H1 (cell line): ENCODE measurements around the gene AP1M2. TPM values are rescaled to one million over a fixed set of nuclear protein-coding genes. Genes with fewer than 3 reads are reported as not detected.
"Not testable (repeated sequence)": the region's sequence is repeated elsewhere in the genome, so short reads cannot be mapped to it uniquely, and the experiment has no call there.

Experiments
- CTCF ChIA-PET: fragments of 300-600 bp; sonication (Branson Sonifier 250); formaldehyde crosslinking; loops from one replicate; lab custom pipeline; 2021; ENCODE audit not compliant: partially characterized antibody; lab: Charles Lee
- POLR2A ChIA-PET: fragments of 300-600 bp; sonication (Branson Sonifier 250); formaldehyde crosslinking; loops from one replicate; lab custom pipeline; 2021; ENCODE audit warnings: inconsistent platforms; ENCODE audit not compliant: partially characterized antibody; lab: Charles Lee
- DNase-seq, 2 experiments: peaks; one replicate each; pipeline versions ENCODE4 v3.0.0 to v3.0.0-alpha.2; 2010 to 2022; ENCODE audit warnings: low spot score in 2 of 2, low read depth in 1 of 2, mixed read lengths in 1 of 2
- FAIRE-seq: peaks from 2 replicates; lab custom pipeline; 2011; peaks lifted over from hg19 to GRCh38; lab: Jason Lieb, UNC
- H2AFZ ChIP-seq: 2 replicates; pipeline ENCODE4 v1.8.1; 2012; ENCODE audit warnings: low read length, inconsistent platforms
- H2AK5ac ChIP-seq: 2 replicates; pipeline ENCODE4 v1.6.1; 2013; ENCODE audit warnings: low read depth, low read length
- H2BK120ac ChIP-seq: replicated peaks from 2 replicates; pipeline ENCODE3; 2013; ENCODE audit warnings: low read depth, low read length, inconsistent platforms
- H2BK12ac ChIP-seq: 2 replicates; pipeline ENCODE4 v1.6.1; 2013; ENCODE audit warnings: low read depth, low read length
- H2BK15ac ChIP-seq: 2 replicates; pipeline ENCODE4 v1.6.1; 2013; ENCODE audit warnings: low read length
- H2BK20ac ChIP-seq: 2 replicates; pipeline ENCODE4 v1.6.1; 2013; ENCODE audit warnings: low read length
- H2BK5ac ChIP-seq: 2 replicates; pipeline ENCODE4 v1.6.1; 2013; ENCODE audit warnings: low read depth, low read length
- H3K14ac ChIP-seq: 2 replicates; pipeline ENCODE4 v1.6.1; 2013; ENCODE audit warnings: inconsistent platforms; ENCODE audit not compliant: insufficient read length
- H3K18ac ChIP-seq: 2 replicates; pipeline ENCODE4 v1.6.1; 2013; ENCODE audit warnings: low read length; ENCODE audit errors: extremely low read depth
- H3K23ac ChIP-seq: 2 replicates; pipeline ENCODE4 v1.6.1; 2013; ENCODE audit warnings: inconsistent platforms; ENCODE audit not compliant: insufficient read length
- H3K23me2 ChIP-seq: 2 replicates; pipeline ENCODE4 v1.6.1; 2013; ENCODE audit warnings: low read depth, low read length
- H3K27ac ChIP-seq: 2 replicates; pipeline ENCODE4 v1.6.1; 2011; ENCODE audit warnings: low read depth, low read length, inconsistent platforms
- H3K27me3 ChIP-seq, 4 experiments: replicated peaks in 1 of 4; 1 replicate in 1 of 4; 2 replicates in 3 of 4; pipeline versions ENCODE4 v1.6.1 to v1.8.1; 2011 to 2013; ENCODE audit warnings: low read length in 3 of 4, mild to moderate bottlenecking in 3 of 4, inconsistent platforms in 2 of 4, mixed read lengths in 2 of 4, moderate library complexity in 1 of 4; ENCODE audit not compliant: control insufficient read depth in 3 of 4, insufficient read depth in 3 of 4; ENCODE audit errors: extremely low read depth in 1 of 4
- H3K36me3 ChIP-seq, 4 experiments: 2 replicates each; pipeline versions ENCODE4 v1.6.1 to v1.8.1; 2011 to 2013; ENCODE audit warnings: mild to moderate bottlenecking in 4 of 4, low read length in 3 of 4, moderate library complexity in 2 of 4, control low read depth in 1 of 4, inconsistent platforms in 1 of 4; ENCODE audit not compliant: insufficient read depth in 4 of 4, control insufficient read depth in 2 of 4
- H3K4ac ChIP-seq: replicated peaks from 2 replicates; pipeline ENCODE3; 2013; ENCODE audit warnings: low read length, low read depth, mixed read lengths, inconsistent platforms; ENCODE audit not compliant: insufficient read length
- H3K4me1 ChIP-seq, 4 experiments: replicated peaks in 1 of 4; 1 replicate in 1 of 4; 2 replicates in 3 of 4; pipeline versions ENCODE4 v1.6.1 to v1.8.1; 2011 to 2013; ENCODE audit warnings: low read length in 3 of 4, inconsistent platforms in 2 of 4, mixed read lengths in 1 of 4; ENCODE audit not compliant: insufficient read depth in 4 of 4, control insufficient read depth in 3 of 4
- H3K4me2 ChIP-seq, 2 experiments: 2 replicates each; pipeline versions ENCODE4 v1.6.1 to v1.8.1; 2011 to 2013; ENCODE audit warnings: low read depth in 2 of 2, low read length in 2 of 2, control low read depth in 1 of 2, inconsistent platforms in 1 of 2, mild to moderate bottlenecking in 1 of 2; ENCODE audit not compliant: insufficient read depth in 1 of 2
- H3K4me3 ChIP-seq, 4 experiments: fragments of 200-600, 300-600 bp in 1 of 4; sonication (generic), shearing (Covaris generic), sonication (Bioruptor Twin) in 1 of 4; 2 replicates each; pipeline versions ENCODE4 v1.5.1 to v1.8.1; 2011 to 2016; ENCODE audit warnings: low read length in 4 of 4, low read depth in 3 of 4, control low read depth in 2 of 4, inconsistent platforms in 2 of 4, mild to moderate bottlenecking in 2 of 4, mixed read lengths in 1 of 4, moderate library complexity in 1 of 4; ENCODE audit not compliant: insufficient read depth in 2 of 4; ENCODE audit errors: extremely low read depth in 1 of 4
- H3K56ac ChIP-seq: replicated peaks from 2 replicates; pipeline ENCODE3; 2013; ENCODE audit warnings: low read depth, mild to moderate bottlenecking, mixed read lengths, low read length, inconsistent platforms; ENCODE audit not compliant: insufficient read length
- H3K79me1 ChIP-seq: 2 replicates; pipeline ENCODE4 v1.6.1; 2013; ENCODE audit warnings: low read depth, low read length, control low read depth
- H3K79me2 ChIP-seq, 2 experiments: 2 replicates each; pipeline versions ENCODE4 v1.6.1 to v1.8.1; 2012 to 2013; ENCODE audit warnings: low read length in 2 of 2, mild to moderate bottlenecking in 2 of 2, inconsistent platforms in 1 of 2; ENCODE audit not compliant: insufficient read depth in 2 of 2, control insufficient read depth in 1 of 2
- H3K9ac ChIP-seq, 4 experiments: replicated peaks in 1 of 4; 1 replicate in 1 of 4; 2 replicates in 3 of 4; pipeline versions ENCODE4 v1.6.1 to v1.8.1; 2011 to 2013; ENCODE audit warnings: low read depth in 3 of 4, low read length in 3 of 4, control low read depth in 2 of 4, mild to moderate bottlenecking in 2 of 4, moderate library complexity in 2 of 4, inconsistent platforms in 1 of 4; ENCODE audit errors: extremely low read depth in 1 of 4
- H3K9me3 ChIP-seq, 2 experiments: 2 replicates each; pipeline versions ENCODE4 v1.6.1 to v1.8.1; 2012 to 2013; ENCODE audit warnings: mild to moderate bottlenecking in 2 of 2, moderate library complexity in 2 of 2, control low read depth in 1 of 2, inconsistent platforms in 1 of 2, low read depth in 1 of 2, low read length in 1 of 2, mixed read lengths in 1 of 2; ENCODE audit not compliant: insufficient read depth in 2 of 2
- H4K20me1 ChIP-seq, 2 experiments: replicated peaks in 1 of 2; 2 replicates each; pipeline versions ENCODE3 to v1.8.1; 2011 to 2013; ENCODE audit warnings: inconsistent platforms in 2 of 2, low read length in 2 of 2, mild to moderate bottlenecking in 1 of 2; ENCODE audit not compliant: insufficient read depth in 2 of 2, control insufficient read depth in 1 of 2
- H4K5ac ChIP-seq: 2 replicates; pipeline ENCODE4 v1.6.1; 2013; ENCODE audit warnings: low read length, low read depth, mixed read lengths, inconsistent platforms; ENCODE audit not compliant: insufficient read length
- H4K8ac ChIP-seq: 2 replicates; pipeline ENCODE4 v1.8.0; 2013; ENCODE audit warnings: mild to moderate bottlenecking, moderate library complexity, low read length, inconsistent platforms; ENCODE audit not compliant: insufficient read depth; ENCODE audit errors: extremely low read depth
- H4K91ac ChIP-seq: replicated peaks from 2 replicates; pipeline ENCODE3; 2013; ENCODE audit warnings: low read length, mixed read lengths, inconsistent platforms; ENCODE audit not compliant: insufficient read length
- WGBS, 2 experiments: shearing (Covaris generic) in 1 of 2; methylation state at CpG; one replicate each; pipeline versions ENCODE4 v1.1.6 to v1.1.7; 2013 to 2015; ENCODE audit warnings: low lambda C conversion rate in 2 of 2, mixed read lengths in 2 of 2, inconsistent platforms in 1 of 2, low coverage in 1 of 2, missing lambda C conversion rate in 1 of 2; ENCODE audit not compliant: insufficient replicate concordance in 2 of 2, insufficient coverage in 1 of 2, insufficient read length in 1 of 2; ENCODE audit errors: extremely low coverage in 1 of 2, missing lambda C conversion rate in 1 of 2; 5-methylcytosine and 5-hydroxymethylcytosine counted together
- polyA plus RNA-seq, 7 experiments: library from polyadenylated mRNA; depleted of rRNA in 3 of 7; stranded (reverse) in 5 of 7; unstranded in 2 of 7; fragments of >200 nt in 5 of 7; fragments of 200-250 nt in 2 of 7; gene quantifications; 1 replicate in 5 of 7; 2 replicates in 1 of 7; 4 replicates in 1 of 7; pipeline versions ENCODE4 v1.2.1 to v1.2.3, GENCODE V29; 2011 to 2013; ENCODE audit warnings: missing spikeins in 2 of 7, mixed read lengths in 2 of 7
- total RNA-seq: library from RNA; stranded (reverse); fragmentation: NEBNext Ultra II Directional; extraction: Animal tissue kit (Norgen Biotek cat#: 25700); gene quantifications from 2 replicates; pipeline ENCODE4 v1.2.1, GENCODE V29; 2021

AP1M2 gene
- total and polyA plus RNA-seq, 2 of the 8 experiments (the other 6 are each of a cell fraction or from before 2014, with no cell fraction given), result 140 to 161 TPM

DNA sequence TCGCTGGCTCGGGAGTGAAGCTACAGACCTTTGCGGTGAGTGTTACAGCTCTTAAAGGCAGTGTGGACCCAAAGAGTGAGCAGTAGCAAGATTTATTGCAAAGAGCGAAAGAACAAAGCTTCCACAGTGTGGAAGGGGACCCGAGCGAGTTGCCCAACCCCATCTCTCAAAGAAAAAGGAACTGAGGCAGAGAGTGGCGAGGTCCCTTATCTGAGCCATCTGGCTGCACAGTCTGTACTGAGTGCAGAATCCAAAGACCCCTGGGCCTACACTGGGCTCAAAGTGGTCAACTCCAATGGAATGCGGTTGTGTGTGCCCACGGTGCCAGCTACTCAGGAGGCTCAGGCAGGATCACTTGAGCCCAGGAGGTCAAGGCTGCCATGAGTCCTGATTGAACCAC lies 48.1 kb downstream of the AP1M2 start:
- H3K23ac ChIP-seq, H2BK120ac ChIP-seq, H3K9ac ChIP-seq, H3K9me3 ChIP-seq, H4K5ac ChIP-seq, H3K56ac ChIP-seq, H3K36me3 ChIP-seq, H4K91ac ChIP-seq, H3K14ac ChIP-seq, H2AK5ac ChIP-seq, H2AFZ ChIP-seq, FAIRE-seq, DNase-seq, POLR2A ChIA-PET, H2BK20ac ChIP-seq, H4K20me1 ChIP-seq, H2BK15ac ChIP-seq, H3K79me1 ChIP-seq, H3K4me1 ChIP-seq, H3K4me3 ChIP-seq, H3K4ac ChIP-seq, H3K4me2 ChIP-seq, H3K18ac ChIP-seq, H2BK5ac ChIP-seq, H3K27ac ChIP-seq, H3K79me2 ChIP-seq, H3K23me2 ChIP-seq, H4K8ac ChIP-seq, H2BK12ac ChIP-seq, H3K27me3 ChIP-seq: not testable (repeated sequence)
- WGBS, 2 experiments, result 91% methylated on average over 9 of the region's 9 CpGs; no CpG with 5 or more reads in 1 of the 2 experiments
- CTCF ChIA-PET, result interaction anchor here (0.6 to 1.7 kb wide), 2 partner anchors 9 to 45 kb away, joined by 3 to 5 read pairs; no protein-coding TSS in a partner anchor
